Measurements from ENCODE around the gene TMC1.

Gene TMC1

GRCh38 chr9:72574156-72574810 lies 52.9 kb downstream of the TMC1 start:
- intact Hi-C loops (cut with DNase I; ENCODE audit: low total_unique reads) = no loop called here
- DNase-seq = no peak
- Histone ChIP-seq H3K9me3 (no peaks in the 10 kb centered on the region), H3K4me1 (peaks cover 0 to 41% (median 20%) of the 10 kb centered on the region in 4 donors), H3K27me3 (no peaks in the 10 kb centered on the region), H3K36me3 (no peaks in the 10 kb centered on the region), H3K27ac (no peak overlapping the region), H3K4me3 (no peak overlapping the region)
- TF ChIP-seq CTCF (IDR thresholded peaks at IDR 0.05) = no peak

- Histone ChIP-seq H3K27ac (no peak overlapping the region), H3K9me3 (no peaks in the 10 kb centered on the region), H3K4me3 (no peak overlapping the region), H3K27me3 (no peaks in the 10 kb centered on the region), H3K36me3 (no peaks in the 10 kb centered on the region), H3K4me1 (peaks cover 0 to 52% (median 24%) of the 10 kb centered on the region in 4 donors)
- intact Hi-C loops (cut with DNase I; ENCODE audit: low total_unique reads) = no loop called here
- TF ChIP-seq CTCF (IDR thresholded peaks at IDR 0.05) = no peak
- DNase-seq = no peak
Observed at GRCh38 chr9:72575666-72576065, 54.3 kb downstream of the TMC1 start.

GRCh38 chr9:72576087-72576486 lies 54.7 kb downstream of the TMC1 start:
- no peak for DNase-seq
- Histone ChIP-seq H3K27me3 (no peaks in the 10 kb centered on the region), H3K4me1 (peaks cover 0 to 57% (median 24%) of the 10 kb centered on the region in 4 donors), H3K4me3 (no peak overlapping the region), H3K36me3 (no peaks in the 10 kb centered on the region), H3K27ac (no peak overlapping the region), H3K9me3 (no peaks in the 10 kb centered on the region)
- intact Hi-C loops (cut with DNase I; ENCODE audit: low total_unique reads) = no loop called here
- no peak for TF ChIP-seq CTCF (IDR thresholded peaks at IDR 0.05)

GRCh38 chr9:72577212-72577753 lies 55.9 kb downstream of the TMC1 start:
- DNase-seq = peak in 1 of 2 donors; percentile 53
- Histone ChIP-seq H3K4me3 (no peak overlapping the region), H3K9me3 (no peaks in the 10 kb centered on the region), H3K27me3 (no peaks in the 10 kb centered on the region), H3K27ac (peak overlapping the region; percentile 22 to 63), H3K4me1 (peaks cover 0 to 65% (median 24%) of the 10 kb centered on the region in 4 donors), H3K36me3 (no peaks in the 10 kb centered on the region)
- intact Hi-C loops (cut with DNase I; ENCODE audit: low total_unique reads) = no loop called here
- no peak for TF ChIP-seq CTCF (IDR thresholded peaks at IDR 0.05)

- Histone ChIP-seq H3K36me3 (no peaks in the 10 kb centered on the region), H3K27me3 (no peaks in the 10 kb centered on the region), H3K27ac (peak overlapping the region; percentile 22 to 63), H3K4me1 (peaks cover 0 to 65% (median 24%) of the 10 kb centered on the region in 4 donors), H3K4me3 (no peak overlapping the region), H3K9me3 (no peaks in the 10 kb centered on the region)
- intact Hi-C loops (cut with DNase I; ENCODE audit: low total_unique reads) = no loop called here
- TF ChIP-seq CTCF (IDR thresholded peaks at IDR 0.05) = no peak
- DNase-seq = no peak
Observed at GRCh38 chr9:72579190-72579589, 57.8 kb downstream of the TMC1 start.
